ENCODE measurements around the gene ASB5.

The ASB5 gene

GRCh38 chr4:176290520-176290919 is 21.5 kb upstream of the ASB5 start:
- Histone ChIP-seq H3K4me2 (ENCODE audit: low read length) (no peak overlapping the region), H3K9me2 (ENCODE audit: low read depth, low read length) (no peaks in the 10 kb centered on the region), H3K36me3 (ENCODE audit: insufficient read depth, low read length) (no peaks in the 10 kb centered on the region), H3K4me3 (ENCODE audit: low read depth, low read length, poor library complexity, severe bottlenecking) (no peak overlapping the region), H3K27ac (ENCODE audit: low read depth, low read length, poor library complexity, severe bottlenecking) (no peak overlapping the region), H4K20me1 (ENCODE audit: insufficient read depth, low read length) (no peaks in the 10 kb centered on the region), H2AFZ (ENCODE audit: low read length) (no peak overlapping the region), H3K4me1 (ENCODE audit: insufficient read depth, low read length, severe bottlenecking) (no peaks in the 10 kb centered on the region), H3K9ac (ENCODE audit: low read length) (no peak overlapping the region), H3K79me2 (ENCODE audit: insufficient read depth, low read length) (no peaks in the 10 kb centered on the region), H3K27me3 (ENCODE audit: insufficient read depth, low read length) (no peaks in the 10 kb centered on the region; the same call in 1 of the 2 replicates), H3F3A (ENCODE audit: insufficient read depth, low read length) (no peaks in the 10 kb centered on the region), H3K9me3 (ENCODE audit: low read length) (no peaks in the 10 kb centered on the region)
- no peak for TF ChIP-seq EZH2 (IDR thresholded peaks at IDR 0.05; ENCODE audit: borderline replicate concordance, low read length)
- TF ChIP-seq CTCF (IDR thresholded peaks at IDR 0.05; ENCODE audit: low read length): no peak

GRCh38 chr4:176289561-176289960 is 20.5 kb upstream of the ASB5 start:
- TF ChIP-seq EZH2 (IDR thresholded peaks at IDR 0.05; ENCODE audit: borderline replicate concordance, low read length) (no peak), CTCF (IDR thresholded peaks at IDR 0.05; ENCODE audit: low read length) (no peak)
- Histone ChIP-seq H4K20me1 (ENCODE audit: insufficient read depth, low read length) (no peaks in the 10 kb centered on the region), H3K27me3 (ENCODE audit: insufficient read depth, low read length) (no peaks in the 10 kb centered on the region; the same call in 1 of the 2 replicates), H3K9me2 (ENCODE audit: low read depth, low read length) (no peaks in the 10 kb centered on the region), H2AFZ (ENCODE audit: low read length) (no peak overlapping the region), H3K4me1 (ENCODE audit: insufficient read depth, low read length, severe bottlenecking) (no peaks in the 10 kb centered on the region), H3K27ac (ENCODE audit: low read depth, low read length, poor library complexity, severe bottlenecking) (no peak overlapping the region), H3K9ac (ENCODE audit: low read length) (no peak overlapping the region), H3K4me3 (ENCODE audit: low read depth, low read length, poor library complexity, severe bottlenecking) (no peak overlapping the region), H3K9me3 (ENCODE audit: low read length) (no peaks in the 10 kb centered on the region), H3K4me2 (ENCODE audit: low read length) (no peak overlapping the region), H3K79me2 (ENCODE audit: insufficient read depth, low read length) (no peaks in the 10 kb centered on the region), H3K36me3 (ENCODE audit: insufficient read depth, low read length) (no peaks in the 10 kb centered on the region), H3F3A (ENCODE audit: insufficient read depth, low read length) (no peaks in the 10 kb centered on the region)

- no peaks in the 10 kb centered on the region; the same call in 1 of the 2 replicates for H3K27me3 ChIP-seq (ENCODE audit: insufficient read depth, low read length)
- no peaks in the 10 kb centered on the region for H3K36me3 ChIP-seq (ENCODE audit: insufficient read depth, low read length)
- H3K9me2 ChIP-seq (ENCODE audit: low read depth, low read length): no peaks in the 10 kb centered on the region
- TF ChIP-seq EZH2 (IDR thresholded peaks at IDR 0.05; ENCODE audit: borderline replicate concordance, low read length) (no peak), CTCF (IDR thresholded peaks at IDR 0.05; ENCODE audit: low read length) (no peak)
- H3K4me3 ChIP-seq (ENCODE audit: low read depth, low read length, poor library complexity, severe bottlenecking): no peak overlapping the region
- no peaks in the 10 kb centered on the region for H3K4me1 ChIP-seq (ENCODE audit: insufficient read depth, low read length, severe bottlenecking)
- no peak overlapping the region for H3K4me2 ChIP-seq (ENCODE audit: low read length)
- no peaks in the 10 kb centered on the region for H3F3A ChIP-seq (ENCODE audit: insufficient read depth, low read length)
- no peaks in the 10 kb centered on the region for H3K9me3 ChIP-seq (ENCODE audit: low read length)
- H3K27ac ChIP-seq (ENCODE audit: low read depth, low read length, poor library complexity, severe bottlenecking): no peak overlapping the region
- no peaks in the 10 kb centered on the region for H4K20me1 ChIP-seq (ENCODE audit: insufficient read depth, low read length)
- H3K9ac ChIP-seq (ENCODE audit: low read length): no peak overlapping the region
- no peak overlapping the region for H2AFZ ChIP-seq (ENCODE audit: low read length)
- no peaks in the 10 kb centered on the region for H3K79me2 ChIP-seq (ENCODE audit: insufficient read depth, low read length)
Observed at GRCh38 chr4:176288020-176288419, 19.0 kb upstream of the ASB5 start.
